H1 (cell line): Measurements from ENCODE around the gene NCOA1. TPM values are rescaled to one million over a fixed set of nuclear protein-coding genes. Genes with fewer than 3 reads are reported as not detected.

Source experiments
- CTCF ChIA-PET: fragments of 300-600 bp; sonication (Branson Sonifier 250); formaldehyde crosslinking; loops from one replicate; lab custom pipeline; 2021; ENCODE audit not compliant: partially characterized antibody; lab: Charles Lee
- POLR2A ChIA-PET: fragments of 300-600 bp; sonication (Branson Sonifier 250); formaldehyde crosslinking; loops from one replicate; lab custom pipeline; 2021; ENCODE audit warnings: inconsistent platforms; ENCODE audit not compliant: partially characterized antibody; lab: Charles Lee
- DNase-seq, 2 experiments: peaks; one replicate each; pipeline versions ENCODE4 v3.0.0 to v3.0.0-alpha.2; 2010 to 2022; ENCODE audit warnings: low spot score in 2 of 2, low read depth in 1 of 2, mixed read lengths in 1 of 2
- FAIRE-seq: peaks from 2 replicates; lab custom pipeline; 2011; peaks lifted over from hg19 to GRCh38; lab: Jason Lieb, UNC
- H2AFZ ChIP-seq: 2 replicates; pipeline ENCODE4 v1.8.1; 2012; ENCODE audit warnings: low read length, inconsistent platforms
- H2AK5ac ChIP-seq: 2 replicates; pipeline ENCODE4 v1.6.1; 2013; ENCODE audit warnings: low read depth, low read length
- H2BK120ac ChIP-seq: replicated peaks from 2 replicates; pipeline ENCODE3; 2013; ENCODE audit warnings: low read depth, low read length, inconsistent platforms
- H2BK12ac ChIP-seq: 2 replicates; pipeline ENCODE4 v1.6.1; 2013; ENCODE audit warnings: low read depth, low read length
- H2BK15ac ChIP-seq: 2 replicates; pipeline ENCODE4 v1.6.1; 2013; ENCODE audit warnings: low read length
- H2BK20ac ChIP-seq: 2 replicates; pipeline ENCODE4 v1.6.1; 2013; ENCODE audit warnings: low read length
- H2BK5ac ChIP-seq: 2 replicates; pipeline ENCODE4 v1.6.1; 2013; ENCODE audit warnings: low read depth, low read length
- H3K14ac ChIP-seq: 2 replicates; pipeline ENCODE4 v1.6.1; 2013; ENCODE audit warnings: inconsistent platforms; ENCODE audit not compliant: insufficient read length
- H3K18ac ChIP-seq: 2 replicates; pipeline ENCODE4 v1.6.1; 2013; ENCODE audit warnings: low read length; ENCODE audit errors: extremely low read depth
- H3K23ac ChIP-seq: 2 replicates; pipeline ENCODE4 v1.6.1; 2013; ENCODE audit warnings: inconsistent platforms; ENCODE audit not compliant: insufficient read length
- H3K23me2 ChIP-seq: 2 replicates; pipeline ENCODE4 v1.6.1; 2013; ENCODE audit warnings: low read depth, low read length
- H3K27ac ChIP-seq: 2 replicates; pipeline ENCODE4 v1.6.1; 2011; ENCODE audit warnings: low read depth, low read length, inconsistent platforms
- H3K27me3 ChIP-seq, 4 experiments: replicated peaks in 1 of 4; 1 replicate in 1 of 4; 2 replicates in 3 of 4; pipeline versions ENCODE4 v1.6.1 to v1.8.1; 2011 to 2013; ENCODE audit warnings: low read length in 3 of 4, mild to moderate bottlenecking in 3 of 4, inconsistent platforms in 2 of 4, mixed read lengths in 2 of 4, moderate library complexity in 1 of 4; ENCODE audit not compliant: control insufficient read depth in 3 of 4, insufficient read depth in 3 of 4; ENCODE audit errors: extremely low read depth in 1 of 4
- H3K36me3 ChIP-seq, 4 experiments: 2 replicates each; pipeline versions ENCODE4 v1.6.1 to v1.8.1; 2011 to 2013; ENCODE audit warnings: mild to moderate bottlenecking in 4 of 4, low read length in 3 of 4, moderate library complexity in 2 of 4, control low read depth in 1 of 4, inconsistent platforms in 1 of 4; ENCODE audit not compliant: insufficient read depth in 4 of 4, control insufficient read depth in 2 of 4
- H3K4ac ChIP-seq: replicated peaks from 2 replicates; pipeline ENCODE3; 2013; ENCODE audit warnings: low read length, low read depth, mixed read lengths, inconsistent platforms; ENCODE audit not compliant: insufficient read length
- H3K4me1 ChIP-seq, 4 experiments: replicated peaks in 1 of 4; 1 replicate in 1 of 4; 2 replicates in 3 of 4; pipeline versions ENCODE4 v1.6.1 to v1.8.1; 2011 to 2013; ENCODE audit warnings: low read length in 3 of 4, inconsistent platforms in 2 of 4, mixed read lengths in 1 of 4; ENCODE audit not compliant: insufficient read depth in 4 of 4, control insufficient read depth in 3 of 4
- H3K4me2 ChIP-seq, 2 experiments: 2 replicates each; pipeline versions ENCODE4 v1.6.1 to v1.8.1; 2011 to 2013; ENCODE audit warnings: low read depth in 2 of 2, low read length in 2 of 2, control low read depth in 1 of 2, inconsistent platforms in 1 of 2, mild to moderate bottlenecking in 1 of 2; ENCODE audit not compliant: insufficient read depth in 1 of 2
- H3K4me3 ChIP-seq, 4 experiments: fragments of 200-600, 300-600 bp in 1 of 4; sonication (generic), shearing (Covaris generic), sonication (Bioruptor Twin) in 1 of 4; 2 replicates each; pipeline versions ENCODE4 v1.5.1 to v1.8.1; 2011 to 2016; ENCODE audit warnings: low read length in 4 of 4, low read depth in 3 of 4, control low read depth in 2 of 4, inconsistent platforms in 2 of 4, mild to moderate bottlenecking in 2 of 4, mixed read lengths in 1 of 4, moderate library complexity in 1 of 4; ENCODE audit not compliant: insufficient read depth in 2 of 4; ENCODE audit errors: extremely low read depth in 1 of 4
- H3K56ac ChIP-seq: replicated peaks from 2 replicates; pipeline ENCODE3; 2013; ENCODE audit warnings: low read depth, mild to moderate bottlenecking, mixed read lengths, low read length, inconsistent platforms; ENCODE audit not compliant: insufficient read length
- H3K79me1 ChIP-seq: 2 replicates; pipeline ENCODE4 v1.6.1; 2013; ENCODE audit warnings: low read depth, low read length, control low read depth
- H3K79me2 ChIP-seq, 2 experiments: 2 replicates each; pipeline versions ENCODE4 v1.6.1 to v1.8.1; 2012 to 2013; ENCODE audit warnings: low read length in 2 of 2, mild to moderate bottlenecking in 2 of 2, inconsistent platforms in 1 of 2; ENCODE audit not compliant: insufficient read depth in 2 of 2, control insufficient read depth in 1 of 2
- H3K9ac ChIP-seq, 4 experiments: replicated peaks in 1 of 4; 1 replicate in 1 of 4; 2 replicates in 3 of 4; pipeline versions ENCODE4 v1.6.1 to v1.8.1; 2011 to 2013; ENCODE audit warnings: low read depth in 3 of 4, low read length in 3 of 4, control low read depth in 2 of 4, mild to moderate bottlenecking in 2 of 4, moderate library complexity in 2 of 4, inconsistent platforms in 1 of 4; ENCODE audit errors: extremely low read depth in 1 of 4
- H3K9me3 ChIP-seq, 2 experiments: 2 replicates each; pipeline versions ENCODE4 v1.6.1 to v1.8.1; 2012 to 2013; ENCODE audit warnings: mild to moderate bottlenecking in 2 of 2, moderate library complexity in 2 of 2, control low read depth in 1 of 2, inconsistent platforms in 1 of 2, low read depth in 1 of 2, low read length in 1 of 2, mixed read lengths in 1 of 2; ENCODE audit not compliant: insufficient read depth in 2 of 2
- H4K20me1 ChIP-seq, 2 experiments: replicated peaks in 1 of 2; 2 replicates each; pipeline versions ENCODE3 to v1.8.1; 2011 to 2013; ENCODE audit warnings: inconsistent platforms in 2 of 2, low read length in 2 of 2, mild to moderate bottlenecking in 1 of 2; ENCODE audit not compliant: insufficient read depth in 2 of 2, control insufficient read depth in 1 of 2
- H4K5ac ChIP-seq: 2 replicates; pipeline ENCODE4 v1.6.1; 2013; ENCODE audit warnings: low read length, low read depth, mixed read lengths, inconsistent platforms; ENCODE audit not compliant: insufficient read length
- H4K8ac ChIP-seq: 2 replicates; pipeline ENCODE4 v1.8.0; 2013; ENCODE audit warnings: mild to moderate bottlenecking, moderate library complexity, low read length, inconsistent platforms; ENCODE audit not compliant: insufficient read depth; ENCODE audit errors: extremely low read depth
- H4K91ac ChIP-seq: replicated peaks from 2 replicates; pipeline ENCODE3; 2013; ENCODE audit warnings: low read length, mixed read lengths, inconsistent platforms; ENCODE audit not compliant: insufficient read length
- CHD1 ChIP-seq: IDR thresholded peaks from 2 replicates; pipeline ENCODE4 v1.6.1; 2012; ENCODE audit warnings: low read depth, low read length, improper control_type of control experiment
- CREB1 ChIP-seq: IDR thresholded peaks from 2 replicates; pipeline ENCODE4 v1.6.1; 2012; ENCODE audit warnings: inconsistent platforms
- EGR1 ChIP-seq: IDR thresholded peaks from 2 replicates; pipeline ENCODE4 v1.6.1; 2011; ENCODE audit warnings: low read depth, low read length, borderline replicate concordance
- ZNF274 ChIP-seq: IDR thresholded peaks from 2 replicates; pipeline ENCODE4 v1.7.0; 2012; ENCODE audit warnings: low read length, borderline replicate concordance; ENCODE audit errors: extremely low read depth
- polyA plus RNA-seq, 7 experiments: library from polyadenylated mRNA; depleted of rRNA in 3 of 7; stranded (reverse) in 5 of 7; unstranded in 2 of 7; fragments of >200 nt in 5 of 7; fragments of 200-250 nt in 2 of 7; gene quantifications; 1 replicate in 5 of 7; 2 replicates in 1 of 7; 4 replicates in 1 of 7; pipeline versions ENCODE4 v1.2.1 to v1.2.3, GENCODE V29; 2011 to 2013; ENCODE audit warnings: missing spikeins in 2 of 7, mixed read lengths in 2 of 7
- total RNA-seq: library from RNA; stranded (reverse); fragmentation: NEBNext Ultra II Directional; extraction: Animal tissue kit (Norgen Biotek cat#: 25700); gene quantifications from 2 replicates; pipeline ENCODE4 v1.2.1, GENCODE V29; 2021

The NCOA1 gene
- total and polyA plus RNA-seq, 2 of the 8 experiments (the other 6 are each of a cell fraction or from before 2014, with no cell fraction given), result 12.8 to 17.9 TPM

DNA sequence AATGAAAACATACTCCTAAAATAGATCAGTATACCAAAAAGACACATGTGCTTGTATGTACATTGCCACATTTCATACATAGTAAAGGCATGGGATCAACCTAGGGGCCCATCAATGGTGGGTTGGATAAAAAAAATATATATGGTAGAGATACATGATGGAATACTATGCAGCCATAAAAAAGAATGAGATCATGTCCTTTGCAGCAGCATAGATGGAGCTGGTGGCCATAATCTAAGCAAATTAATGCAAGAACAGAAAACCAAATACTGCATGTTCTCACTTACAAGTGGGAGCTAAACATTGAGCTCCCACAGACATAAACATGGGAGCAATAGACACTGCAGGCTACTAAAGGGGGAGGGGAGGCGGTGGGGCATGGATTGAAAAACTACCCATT is 18.6 kb upstream of the NCOA1 start (continued):
- no peak for TF ChIP-seq ZNF274

DNA sequence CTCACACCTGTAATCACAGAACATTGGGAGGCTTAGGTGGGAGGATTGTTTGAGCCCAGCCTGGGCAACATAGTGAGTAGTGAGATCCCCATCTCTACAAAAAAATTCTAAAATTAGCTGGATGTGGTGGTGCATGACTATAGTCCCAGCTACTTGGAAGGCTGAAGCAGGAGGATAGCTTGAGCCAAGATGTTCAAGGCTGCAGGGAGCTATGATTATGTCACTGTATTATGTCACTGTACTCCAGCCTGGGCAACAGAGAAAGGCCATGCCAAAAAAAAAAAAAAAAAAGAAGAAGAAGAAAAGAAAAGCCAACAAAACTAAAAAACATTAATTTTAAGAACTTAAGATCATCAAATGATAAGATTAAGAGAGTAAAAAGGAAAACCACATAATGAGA is 17.4 kb upstream of the NCOA1 start:
- no peak overlapping the region for H3K56ac ChIP-seq

More for the DNA sequence above, 17.4 kb upstream of the NCOA1 start:
- ChIA-PET CTCF (no interaction called here), POLR2A (no interaction called here)
- no peak overlapping the region for H2BK15ac ChIP-seq
- no peak overlapping the region for H3K4me2 ChIP-seq
- TF ChIP-seq EGR1 (no peak), CHD1 (no peak), CREB1 (no peak)
- no peaks in the 10 kb centered on the region for H4K20me1 ChIP-seq
- DNase-seq (no peak), FAIRE-seq (no peak)
- H4K91ac ChIP-seq, result no peak overlapping the region
- no peak overlapping the region for H2BK20ac ChIP-seq
- no peak overlapping the region for H3K4me3 ChIP-seq
- no peaks in the 10 kb centered on the region; the same call in 1 of the 2 replicates for H3K23me2 ChIP-seq
- no peak overlapping the region for H3K14ac ChIP-seq
- no peak overlapping the region for H2AK5ac ChIP-seq
- H3K36me3 ChIP-seq, result no peaks in the 10 kb centered on the region
- no peak overlapping the region for H4K8ac ChIP-seq
- no peaks in the 10 kb centered on the region for H3K9me3 ChIP-seq
- no peaks in the 10 kb centered on the region for H3K4me1 ChIP-seq
- H2BK12ac ChIP-seq, result no peak overlapping the region
- no peak overlapping the region for H3K4ac ChIP-seq
- no peak overlapping the region for H2BK5ac ChIP-seq
- no peak overlapping the region for H3K9ac ChIP-seq
- no peak overlapping the region for H3K27ac ChIP-seq
- H3K18ac ChIP-seq, result no peak overlapping the region
- no peaks in the 10 kb centered on the region for H3K79me1 ChIP-seq
- no peak overlapping the region for H2AFZ ChIP-seq
- H4K5ac ChIP-seq, result no peak overlapping the region
- no peak overlapping the region for H3K23ac ChIP-seq
- no peak overlapping the region for H2BK120ac ChIP-seq
- H3K27me3 ChIP-seq, result no peaks in the 10 kb centered on the region
- no peaks in the 10 kb centered on the region for H3K79me2 ChIP-seq
